ENCODE results near the gene BTAF1.

GRCh38 chr10:92052088-92052487 is 128.5 kb downstream of the BTAF1 start:
- TF ChIP-seq CTCF (IDR thresholded peaks at IDR 0.05) (no peak), POLR2A (IDR thresholded peaks at IDR 0.05) (no peak), POLR2AphosphoS5 (IDR thresholded peaks at IDR 0.05) (no peak)
